Stimulated activated CD4-positive, alpha-beta T cell treated with anti-CD3 and anti-CD28 coated beads, TNF-alpha, amount 100 ng/mL, for 4 hours (primary cell): Measurements from ENCODE around the gene DIRAS3.
"Not testable (repeated sequence)": the region's sequence is repeated elsewhere in the genome, so short reads cannot be mapped to it uniquely, and the experiment has no call there.

Source experiments
- DNase-seq, 3 experiments: peaks; one replicate each; pipeline ENCODE4 v3.0.0-alpha.2; 2020; ENCODE audit warnings: low read depth in 3 of 3

DIRAS3 gene, protein sequence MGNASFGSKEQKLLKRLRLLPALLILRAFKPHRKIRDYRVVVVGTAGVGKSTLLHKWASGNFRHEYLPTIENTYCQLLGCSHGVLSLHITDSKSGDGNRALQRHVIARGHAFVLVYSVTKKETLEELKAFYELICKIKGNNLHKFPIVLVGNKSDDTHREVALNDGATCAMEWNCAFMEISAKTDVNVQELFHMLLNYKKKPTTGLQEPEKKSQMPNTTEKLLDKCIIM

DNA sequence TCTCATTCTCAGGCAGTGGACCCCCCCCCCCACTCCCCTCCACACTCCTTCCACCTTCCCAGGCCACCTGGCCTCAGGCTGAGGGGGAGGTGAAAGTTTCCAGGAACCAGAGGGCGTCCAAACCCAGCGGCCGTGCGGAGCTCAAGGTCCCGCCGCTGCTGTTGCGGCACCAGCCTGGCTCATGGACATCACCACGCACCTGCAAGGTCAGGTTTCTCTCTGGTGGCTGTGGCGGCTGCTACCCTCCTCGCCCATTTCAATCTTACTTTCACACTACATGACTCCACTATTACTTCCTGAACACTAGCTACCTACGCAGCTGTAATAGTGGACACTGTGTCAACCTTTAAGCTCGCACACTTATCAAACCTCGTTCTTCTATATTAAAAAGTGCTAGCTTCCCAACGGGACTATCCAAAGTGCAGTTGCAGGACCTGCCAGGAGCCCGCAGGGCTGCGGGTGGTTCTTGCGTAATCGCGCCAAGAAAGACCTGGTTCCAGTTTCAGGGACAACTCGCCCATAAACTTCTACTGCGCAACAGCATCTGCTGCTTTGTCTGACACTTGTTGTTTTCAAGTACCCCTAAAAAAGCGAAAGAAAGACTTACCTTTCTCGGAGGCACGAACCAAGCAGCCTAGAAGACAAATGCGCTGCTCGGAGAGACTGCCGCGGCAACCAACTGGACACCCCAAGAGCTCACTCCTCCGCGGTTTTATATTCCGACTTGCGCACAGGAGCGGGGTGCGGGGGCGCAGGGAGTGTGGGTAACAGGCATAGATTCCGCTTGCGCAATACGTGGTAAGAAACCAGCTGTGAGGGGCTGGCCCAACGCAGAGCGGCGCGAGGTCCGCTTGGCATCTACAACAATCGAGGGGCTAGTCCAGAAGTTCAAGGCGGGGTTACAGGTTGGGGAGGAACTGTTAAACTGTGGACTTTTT, at the start of gene DIRAS3:
Gene DIRAS3, minus strand, starts transcription at position 687 of the 938 bp plus-strand sequence. CDS start 3,330 bp downstream, outside the sequence.
- no peak for DNase-seq

DNA sequence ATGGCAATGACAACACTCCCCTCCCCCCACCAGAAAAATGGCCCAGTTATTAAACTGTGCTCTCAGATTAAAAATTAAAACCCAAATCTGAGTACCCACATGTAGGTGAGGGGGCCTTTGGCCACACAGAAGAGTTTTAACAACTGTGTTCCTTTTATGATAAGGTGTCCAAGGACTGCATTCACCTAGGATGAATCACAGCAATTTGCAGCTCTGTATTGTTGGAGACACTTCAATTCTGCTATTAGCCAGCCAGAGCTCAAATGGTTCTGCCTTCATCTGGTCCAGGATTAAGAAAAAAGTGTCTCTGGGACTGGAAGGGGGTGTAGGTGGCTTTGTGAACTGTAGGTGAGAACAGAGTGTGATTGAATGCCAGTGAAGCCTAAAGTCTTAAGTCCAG, 43.3 kb upstream of the DIRAS3 start:
- DNase-seq: no peak

DNA sequence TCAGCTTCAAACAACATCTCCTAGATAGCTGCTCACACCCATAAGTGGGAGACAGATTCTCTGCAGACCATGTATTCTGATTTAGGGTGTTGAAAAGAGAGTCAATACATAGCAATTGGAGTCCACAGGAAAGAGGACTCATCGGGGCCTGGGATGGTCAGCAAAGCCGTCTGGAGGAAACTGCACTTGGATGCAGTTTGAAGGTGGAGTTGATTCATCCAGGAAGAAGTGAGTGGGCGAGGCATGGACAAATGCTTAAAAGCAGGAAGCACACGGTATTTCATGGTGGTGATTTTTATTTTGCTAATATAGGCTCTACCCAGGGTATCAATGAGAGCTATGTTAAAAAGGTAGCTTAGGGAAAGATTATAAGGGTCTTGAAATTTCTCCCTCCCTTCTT, 36.8 kb upstream of the DIRAS3 start:
- no peak for DNase-seq

DNA sequence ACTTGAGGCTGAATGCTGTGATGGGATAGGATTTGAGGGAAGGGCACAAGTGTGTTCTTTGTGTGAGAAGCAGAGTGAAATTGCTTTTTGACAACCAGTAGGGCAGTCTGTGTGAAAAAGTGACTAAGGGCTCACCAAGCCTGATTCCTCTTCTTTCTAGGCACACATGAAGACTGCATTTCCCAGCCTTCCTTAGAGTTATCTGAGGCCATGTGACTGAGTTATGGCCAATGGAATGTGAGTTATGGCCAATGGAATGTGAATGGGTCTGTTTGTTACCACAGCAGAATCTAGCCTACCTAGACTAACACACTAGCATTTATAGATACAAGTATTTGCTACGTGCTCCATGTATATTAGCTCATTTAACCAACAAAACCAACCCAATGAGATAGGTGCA, 35.3 kb upstream of the DIRAS3 start:
- DNase-seq: no peak

DNA sequence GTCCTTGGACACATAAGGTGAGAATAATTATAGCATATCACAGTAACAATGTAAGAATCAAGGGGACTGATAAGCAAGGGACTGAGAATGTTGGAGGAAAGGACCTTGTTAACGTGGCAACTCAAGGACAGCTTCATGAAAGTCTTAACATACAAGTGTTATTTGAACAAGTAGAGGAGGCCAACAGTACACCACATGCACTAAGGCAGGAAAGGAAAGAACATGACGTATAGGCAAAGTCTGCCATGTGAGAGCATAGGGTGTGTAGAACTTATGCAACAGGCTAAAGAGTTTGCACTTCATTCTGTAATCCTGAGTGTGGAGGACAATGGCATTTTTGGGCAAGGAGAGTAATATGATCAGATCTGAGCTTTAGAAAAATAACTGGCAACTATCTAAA, 33.3 kb upstream of the DIRAS3 start:
- DNase-seq: no peak

DNA sequence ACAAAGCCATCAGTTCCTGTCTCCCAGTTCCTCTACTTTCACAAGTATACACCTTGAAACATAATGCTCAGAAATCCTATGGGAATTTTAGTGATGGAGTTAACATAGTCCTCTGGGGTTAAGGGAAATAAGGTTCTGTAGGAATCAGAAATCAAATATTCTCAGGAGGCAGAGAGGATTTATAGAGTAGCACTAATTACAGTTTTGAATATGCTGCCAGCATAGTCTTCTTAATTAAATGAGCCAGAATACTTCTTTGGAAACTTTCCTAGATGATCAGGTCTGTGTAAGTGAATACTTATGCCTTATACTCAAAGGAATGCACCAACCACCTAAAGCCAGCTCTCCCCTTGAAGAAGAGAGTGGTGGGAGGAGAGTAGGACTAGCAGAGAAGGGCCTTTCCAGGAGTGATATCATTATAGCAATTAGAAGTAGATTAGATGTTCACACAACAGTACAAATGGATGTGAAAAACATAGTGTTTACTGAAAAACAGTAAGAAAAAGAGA, 31.4 kb upstream of the DIRAS3 start:
- DNase-seq: no peak

DNA sequence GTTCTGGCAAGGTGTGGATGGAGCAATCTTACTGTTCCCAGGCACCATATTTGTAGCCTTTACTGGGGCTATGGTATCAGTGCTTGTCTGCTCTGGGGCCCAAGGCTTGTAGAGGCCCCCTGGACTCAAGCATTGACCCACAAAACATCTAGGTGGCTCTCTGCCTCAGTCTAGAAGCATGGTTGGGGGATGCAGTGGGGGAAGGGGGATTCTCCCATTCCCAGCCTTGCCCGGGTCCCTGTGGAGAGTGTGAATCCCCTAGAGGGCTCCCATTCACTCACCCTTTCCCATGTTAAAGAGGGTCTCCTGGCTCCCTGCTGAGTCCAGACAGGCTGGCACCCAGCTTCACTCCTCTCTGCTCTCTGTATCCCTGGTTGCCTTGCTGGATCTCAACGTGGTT, 28.2 kb upstream of the DIRAS3 start:
- DNase-seq: no peak

DNA sequence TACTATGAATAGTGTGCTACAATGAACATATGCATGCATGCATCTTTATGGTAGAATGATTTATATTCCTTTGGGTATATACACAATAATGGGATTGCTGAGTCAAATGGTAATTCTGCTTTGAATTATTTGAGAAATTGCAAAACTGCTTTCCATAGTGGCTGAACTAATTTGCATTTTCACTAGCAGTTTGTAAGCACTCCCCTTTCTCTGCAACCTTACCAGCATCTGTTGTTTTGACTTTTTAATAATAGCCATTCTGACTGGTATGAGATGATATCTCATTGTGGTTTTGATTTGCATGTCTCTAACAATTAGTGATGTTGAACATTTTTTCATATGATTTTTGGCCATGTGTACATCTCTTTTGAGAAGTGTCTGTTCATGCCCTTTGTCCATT, 24.0 kb upstream of the DIRAS3 start:
- DNase-seq: no peak

DNA sequence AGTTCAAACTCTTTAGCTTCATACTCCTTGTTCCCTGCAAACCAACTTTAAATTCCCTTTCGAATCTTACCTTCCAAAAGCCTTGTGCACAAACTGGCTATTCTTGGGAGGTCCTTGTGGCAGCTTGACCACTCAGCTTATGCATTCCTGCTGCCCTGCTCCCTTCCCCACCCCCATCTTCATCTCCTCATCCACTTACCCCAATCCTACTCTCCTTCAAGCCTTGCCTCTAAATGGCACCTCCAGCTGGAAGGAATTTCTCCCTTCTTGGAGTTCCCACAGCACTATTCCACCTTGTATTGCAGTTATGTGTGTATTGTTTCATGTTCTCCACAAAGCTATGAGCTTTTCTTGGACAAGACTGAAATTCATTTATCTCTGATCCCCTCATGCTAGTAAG, 15.3 kb upstream of the DIRAS3 start:
- DNase-seq: no peak

DNA sequence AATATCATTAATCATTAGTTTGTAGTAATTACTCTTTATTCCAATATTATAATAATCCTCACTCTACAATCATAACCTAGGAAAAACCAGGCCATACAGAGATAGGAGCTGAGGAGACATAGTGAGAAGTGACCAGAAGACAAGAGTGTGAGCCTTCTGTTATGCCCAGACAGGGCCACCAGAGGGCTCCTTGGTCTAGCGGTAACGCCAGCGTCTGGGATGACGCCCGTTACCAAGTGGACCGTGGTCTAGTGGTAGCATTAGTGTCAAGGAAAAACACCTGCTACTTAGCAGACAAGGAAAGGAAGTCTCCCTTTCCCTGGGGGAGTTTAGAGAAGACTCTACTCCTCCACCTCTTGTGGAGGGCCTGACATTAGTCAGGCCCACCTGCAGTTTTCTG, 7.6 kb upstream of the DIRAS3 start:
- not testable (repeated sequence) for DNase-seq

DNA sequence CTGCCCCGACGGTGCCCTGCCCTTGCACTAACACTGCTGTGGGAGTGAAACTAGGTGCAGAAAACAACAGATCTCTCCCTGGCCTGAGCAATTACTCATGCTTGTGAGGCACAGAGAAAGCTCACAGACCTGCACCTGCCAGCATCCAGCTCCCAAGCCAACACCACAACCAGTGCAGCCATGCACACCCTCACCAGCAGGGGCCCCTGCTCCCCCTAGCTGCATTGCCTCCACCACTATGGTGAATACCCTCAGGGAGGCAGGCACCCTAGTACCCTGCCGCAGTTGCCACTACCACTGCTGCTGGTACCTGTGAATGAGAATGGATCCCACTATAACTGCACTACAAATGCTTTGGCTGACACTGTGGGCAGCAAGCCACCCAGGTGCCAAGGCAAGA, 7.1 kb upstream of the DIRAS3 start:
- no peak for DNase-seq

DNA sequence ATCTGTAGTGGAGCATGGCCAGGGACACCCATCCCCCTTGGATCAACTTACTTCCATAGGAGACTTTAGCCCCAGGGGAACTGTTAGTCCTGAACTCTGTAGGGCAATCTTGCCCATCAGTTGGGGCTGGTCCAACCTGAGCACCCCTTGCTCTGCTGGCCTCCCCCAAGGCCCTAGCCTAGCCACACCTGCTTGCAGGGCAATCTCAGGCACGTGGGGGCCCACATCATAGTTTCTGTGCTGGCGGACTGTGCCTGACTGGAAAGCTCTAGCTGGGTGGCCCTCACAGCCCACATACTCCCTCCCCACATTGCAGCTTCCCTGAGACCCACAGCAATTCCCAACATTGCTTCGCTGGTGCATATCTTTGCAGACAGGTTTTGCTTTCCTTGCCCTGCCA, 6.6 kb upstream of the DIRAS3 start:
- DNase-seq: no peak

DNA sequence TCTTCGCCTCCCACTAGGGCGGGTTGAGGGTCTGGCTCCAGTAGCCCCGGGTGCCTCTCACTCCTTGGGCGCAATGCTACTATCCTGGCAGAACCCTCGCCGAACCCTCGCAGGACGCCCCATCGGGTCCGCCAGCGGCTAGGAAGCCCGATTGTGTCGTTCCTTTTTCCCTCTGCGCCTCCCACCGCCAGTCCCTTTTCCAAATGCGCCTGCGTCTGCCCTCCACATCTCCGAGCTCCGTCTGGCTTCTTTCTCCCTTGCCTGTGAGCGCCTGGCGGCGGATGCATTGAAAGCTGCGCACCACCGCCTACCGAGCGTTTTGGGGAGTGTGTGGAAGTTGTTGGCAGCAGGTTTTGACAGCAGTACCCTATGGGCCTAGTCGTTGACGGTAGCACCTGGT, 1.0 kb upstream of the DIRAS3 start:
- no peak for DNase-seq

DNA sequence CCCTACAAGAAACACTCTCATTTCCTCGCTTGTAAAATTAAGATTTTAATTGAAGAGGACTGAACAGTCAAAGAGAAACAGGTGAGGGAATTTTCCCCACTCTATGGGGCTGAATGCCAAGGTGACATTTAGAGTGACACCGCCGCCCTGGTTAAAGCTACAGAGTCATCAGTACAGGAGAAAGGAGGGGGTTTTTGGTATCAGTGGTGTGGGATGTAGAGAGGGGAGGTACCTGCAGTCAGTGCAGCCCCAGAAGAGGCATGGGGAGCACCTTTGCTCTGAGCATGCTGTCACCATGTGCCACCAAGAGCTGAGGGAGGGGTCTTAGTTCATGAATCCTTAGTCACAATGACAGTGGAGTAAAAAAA, 2.8 kb downstream of the DIRAS3 start:
- DNase-seq: no peak

DNA sequence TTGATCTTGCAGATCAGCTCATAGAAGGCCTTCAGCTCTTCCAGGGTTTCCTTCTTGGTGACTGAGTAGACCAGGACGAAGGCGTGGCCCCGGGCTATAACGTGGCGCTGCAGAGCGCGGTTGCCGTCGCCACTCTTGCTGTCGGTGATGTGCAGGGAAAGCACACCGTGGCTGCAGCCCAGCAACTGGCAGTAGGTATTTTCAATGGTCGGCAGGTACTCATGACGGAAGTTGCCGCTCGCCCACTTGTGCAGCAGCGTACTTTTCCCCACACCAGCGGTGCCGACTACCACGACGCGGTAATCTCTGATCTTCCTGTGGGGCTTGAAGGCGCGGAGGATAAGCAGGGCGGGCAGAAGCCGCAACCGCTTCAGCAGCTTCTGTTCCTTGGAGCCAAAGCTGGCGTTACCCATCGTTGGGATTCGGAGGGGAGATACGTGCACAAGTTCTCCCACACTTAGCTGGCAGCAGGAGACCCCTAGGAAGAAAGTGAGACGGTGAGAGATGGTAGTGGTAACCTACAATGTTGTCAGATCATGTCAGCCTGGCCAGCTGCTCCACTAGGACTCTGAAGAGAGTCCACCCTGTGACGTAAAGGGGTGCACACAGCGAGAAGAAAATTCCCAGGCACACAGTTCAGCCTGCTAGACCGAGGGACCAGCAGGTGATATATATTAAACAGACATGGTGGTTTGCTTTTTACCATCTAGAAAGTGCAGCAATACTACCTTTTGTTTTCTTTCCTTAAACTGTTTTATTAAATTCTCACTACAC, 3.4 kb downstream of the DIRAS3 start:
- no peak for DNase-seq

DNA sequence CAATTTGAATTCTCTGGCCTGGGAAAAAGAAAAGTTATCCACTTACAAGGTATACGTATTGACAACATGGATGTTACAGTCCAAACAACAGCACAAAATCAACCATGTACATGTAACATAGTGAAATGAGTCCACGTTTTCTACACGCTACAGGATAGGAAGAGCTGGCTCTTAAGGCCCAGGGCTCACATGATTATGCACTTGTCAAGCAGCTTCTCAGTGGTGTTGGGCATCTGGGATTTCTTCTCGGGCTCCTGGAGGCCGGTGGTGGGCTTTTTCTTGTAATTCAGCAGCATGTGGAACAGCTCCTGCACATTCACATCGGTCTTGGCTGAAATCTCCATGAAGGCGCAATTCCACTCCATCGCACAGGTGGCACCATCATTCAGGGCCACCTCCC, 4.0 kb downstream of the DIRAS3 start:
- no peak for DNase-seq

DNA sequence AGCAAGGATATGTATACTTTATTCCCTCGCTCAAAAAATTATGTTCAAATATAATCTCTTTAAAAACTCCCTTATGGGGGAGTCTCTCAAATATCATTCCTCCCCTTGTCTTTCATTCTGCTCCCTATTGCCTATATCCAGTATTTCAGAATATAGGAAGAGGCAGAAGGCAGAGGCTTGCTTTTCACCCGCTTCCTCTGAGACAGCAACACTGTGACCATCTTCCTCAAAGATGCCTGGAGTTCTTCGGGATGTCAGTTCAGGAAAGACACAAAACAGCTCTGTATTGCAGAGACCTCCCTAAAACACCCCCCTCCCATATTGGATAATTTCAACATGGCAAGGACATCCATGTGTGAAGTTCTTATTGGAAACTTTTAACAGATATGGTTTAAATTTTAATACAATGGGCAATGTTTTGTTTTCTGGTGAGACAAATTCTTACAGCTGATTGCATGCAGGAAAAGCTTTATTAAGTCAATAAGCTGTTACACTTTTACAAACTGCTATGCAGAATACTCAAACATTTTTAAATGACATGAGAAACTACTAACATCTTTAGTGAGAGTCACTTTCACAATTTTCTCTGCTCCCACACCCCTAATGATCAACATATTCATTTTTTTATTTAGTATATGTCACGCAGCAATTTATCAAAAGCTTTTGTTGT, 4.8 kb downstream of the DIRAS3 start:
- no peak for DNase-seq

DNA sequence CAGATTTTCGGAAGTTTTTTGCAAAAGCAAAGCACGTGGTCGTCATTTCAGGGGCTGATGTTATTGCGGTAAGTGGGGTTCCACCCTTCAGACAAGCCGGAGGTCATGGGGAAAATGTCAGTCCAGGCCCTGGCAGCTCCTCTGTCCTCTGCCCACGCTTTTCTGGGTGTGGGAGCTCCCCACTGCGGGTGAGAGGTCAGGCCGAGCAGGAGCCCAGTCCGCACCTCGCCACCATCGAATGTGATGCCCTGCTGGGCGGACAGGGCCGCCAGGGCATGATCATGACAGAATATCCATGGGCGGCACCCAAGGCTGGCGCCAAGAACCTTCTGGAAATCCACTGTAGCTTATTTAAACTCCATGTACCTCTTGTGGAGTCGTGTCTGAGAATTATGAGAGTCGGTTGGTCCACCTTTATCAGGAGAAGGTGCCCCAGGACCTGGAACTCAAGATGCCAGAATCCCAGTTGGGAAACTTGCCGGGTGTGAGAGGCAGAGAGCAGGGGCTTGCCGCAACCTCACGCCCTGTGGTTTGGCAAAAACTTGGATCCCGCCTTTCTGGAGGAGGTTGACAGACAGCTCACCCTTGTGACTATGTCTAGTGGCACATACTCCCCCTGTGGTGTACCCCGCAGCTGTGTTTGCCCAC, 6.9 kb downstream of the DIRAS3 start:
- DNase-seq: no peak

DNA sequence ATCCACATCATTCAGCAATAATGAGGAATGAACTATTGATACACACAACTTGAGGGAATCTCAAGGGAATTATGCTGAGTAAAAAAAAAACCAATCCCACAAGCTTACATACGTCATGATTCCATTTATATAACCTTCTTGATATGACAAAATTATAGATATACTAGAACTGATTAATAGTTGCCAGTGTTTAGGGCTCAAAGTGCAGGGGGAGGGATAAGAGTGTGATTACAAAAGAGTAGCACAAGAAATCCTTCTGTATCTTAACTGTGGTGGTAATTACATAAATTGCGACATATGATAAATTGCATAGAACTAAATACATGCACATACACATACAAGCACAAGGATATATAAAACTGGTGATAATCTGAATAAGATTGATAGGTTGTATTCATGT, 13.5 kb downstream of the DIRAS3 start:
- no peak for DNase-seq

DNA sequence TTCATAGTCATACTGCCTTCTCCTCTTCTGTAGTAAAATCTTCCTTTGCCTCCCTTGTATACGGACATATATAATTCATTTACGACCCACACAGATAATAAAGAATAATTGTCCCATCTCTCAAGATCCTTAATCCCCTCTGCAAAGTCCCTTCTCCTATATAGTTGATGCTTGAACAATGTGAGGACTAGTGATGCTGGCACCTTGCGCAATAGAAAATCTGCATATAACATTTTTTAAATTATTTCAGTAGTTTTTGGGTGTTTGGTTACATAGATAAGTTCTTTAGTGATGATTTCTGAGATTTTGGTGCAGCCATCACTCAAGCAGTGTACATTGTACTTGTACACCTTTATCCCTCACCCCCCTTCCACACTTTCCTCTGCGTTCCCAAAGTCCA, 21.0 kb downstream of the DIRAS3 start:
- no peak for DNase-seq

DNA sequence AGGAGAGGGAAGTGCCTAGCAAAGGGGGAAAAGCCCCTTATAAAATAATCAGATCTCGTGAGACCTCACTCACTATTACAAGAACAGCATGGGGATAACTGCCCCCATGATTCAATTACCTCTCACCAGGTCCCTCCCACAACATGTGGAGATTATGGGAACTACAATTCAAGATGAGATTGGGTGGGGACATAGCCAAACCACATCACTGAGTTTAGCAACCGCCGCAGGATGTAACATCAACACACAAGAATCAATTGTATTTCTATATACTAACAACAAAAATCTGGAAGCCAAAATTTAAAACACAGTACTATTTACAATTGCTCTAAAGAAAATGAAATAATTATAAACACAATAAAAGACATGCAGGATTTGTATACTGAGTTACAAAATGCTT, 21.9 kb downstream of the DIRAS3 start:
- DNase-seq: no peak
